Mammary epithelial cell (primary cell): ENCODE data around the gene SLC35A3.

Experiments used
- CTCF ChIP-seq, 2 donors: IDR thresholded peaks in 1 of 2; conservative IDR thresholded peaks in 1 of 2; 2 replicates each; pipeline ENCODE4 v1.5.1; 2011 to 2012; ENCODE audit warnings: inconsistent platforms in 2 of 2, low read length in 2 of 2, mild to moderate bottlenecking in 2 of 2, control low read depth in 1 of 2, low read depth in 1 of 2; ENCODE audit not compliant: insufficient read depth in 1 of 2; ENCODE audit errors: extremely low read depth in 1 of 2
- EZH2 ChIP-seq: IDR thresholded peaks from 2 replicates; pipeline ENCODE4 v1.6.1; 2012; ENCODE audit warnings: low read length, inconsistent platforms, borderline replicate concordance

GRCh38 chr1:100077531-100077930 is 107.7 kb downstream of the SLC35A3 start:
- TF ChIP-seq EZH2: no peak
- no peak for TF ChIP-seq CTCF (conservative IDR thresholded peaks at IDR 0.05 in 1 of 2, IDR thresholded peaks at IDR 0.05 in 1 of 2; ENCODE audit: extremely low read depth in 1 of 2, insufficient read depth in 1 of 2, low read depth in 1 of 2, low read length in 2 of 2)
